ENCODE measurements around the gene PTMS. TPM values are rescaled to one million over a fixed set of nuclear protein-coding genes. Genes with fewer than 3 reads are reported as not detected.
A peak's percentile ranks its signal among the peaks of the same experiment; 100 is the strongest.

Gene PTMS
- total and polyA plus RNA-seq, 2 experiments from 2014 or later, result 290 to 467 TPM

DNA sequence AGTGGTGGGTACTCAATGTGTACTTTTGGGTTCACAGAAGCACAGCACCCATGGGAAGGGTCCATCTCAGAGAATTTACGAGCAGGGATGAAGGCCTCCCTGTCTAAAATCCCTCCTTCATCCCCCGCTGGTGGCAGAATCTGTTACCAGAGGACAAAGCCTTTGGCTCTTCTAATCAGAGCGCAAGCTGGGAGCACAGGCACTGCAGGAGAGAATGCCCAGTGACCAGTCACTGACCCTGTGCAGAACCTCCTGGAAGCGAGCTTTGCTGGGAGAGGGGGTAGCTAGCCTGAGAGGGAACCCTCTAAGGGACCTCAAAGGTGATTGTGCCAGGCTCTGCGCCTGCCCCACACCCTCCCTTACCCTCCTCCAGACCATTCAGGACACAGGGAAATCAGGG, 54.0 kb downstream of the PTMS start:
- H3K27me3 ChIP-seq, result no peaks in the 10 kb centered on the region
- H3K9me3 ChIP-seq (ENCODE audit: low read depth), result no peaks in the 10 kb centered on the region
- H3K36me3 ChIP-seq, result no peaks in the 10 kb centered on the region
- no peak overlapping the region for H3K4me3 ChIP-seq
- DNase-seq (ENCODE audit: low read depth in 1 of 2, low spot score in 1 of 2), result no peak
- no peak for TF ChIP-seq CTCF (IDR thresholded peaks at IDR 0.05; ENCODE audit: low read depth, low read length)
- H3K4me1 ChIP-seq (ENCODE audit: low read depth), result peaks cover 27% of the 10 kb centered on the region
- H3K27ac ChIP-seq, result peak overlapping the region; percentile 70

Other genes starting within 250 kb of the PTMS start
- 8,013 and 12,904 TPM in 2 replicates for gene GAPDH, start 231.8 kb upstream of the PTMS start, total RNA-seq
- 11,564 and 14,299 TPM in 2 replicates for gene GAPDH, start 231.8 kb upstream of the PTMS start, polyA plus RNA-seq
- 18.0 and 29.0 TPM in 2 replicates for gene IFFO1, start 210.3 kb upstream of the PTMS start, total RNA-seq
- gene IFFO1, start 210.3 kb upstream of the PTMS start, polyA plus RNA-seq, result 25.4 and 28.4 TPM in 2 replicates
- 20.4 and 45.5 TPM in 2 replicates for gene NOP2, start 198.1 kb upstream of the PTMS start, total RNA-seq
- 36.2 and 38.2 TPM in 2 replicates for gene NOP2, start 198.1 kb upstream of the PTMS start, polyA plus RNA-seq
- gene CHD4, start 159.0 kb upstream of the PTMS start, total RNA-seq, result 363 and 580 TPM in 2 replicates
- 155 and 204 TPM in 2 replicates for gene CHD4, start 159.0 kb upstream of the PTMS start, polyA plus RNA-seq
- 0.07 and 0.71 TPM in 2 replicates for gene LPAR5, start 130.4 kb upstream of the PTMS start, total RNA-seq
- gene LPAR5, start 130.4 kb upstream of the PTMS start, polyA plus RNA-seq, result 0.10 and 0.78 TPM in 2 replicates
- 0.99 and 2.8 TPM in 2 replicates for gene ACRBP, start 118.9 kb upstream of the PTMS start, total RNA-seq
- gene ACRBP, start 118.9 kb upstream of the PTMS start, polyA plus RNA-seq, result 2.6 and 7.0 TPM in 2 replicates
- 95.2 and 107 TPM in 2 replicates for gene ING4, start 103.2 kb upstream of the PTMS start, total RNA-seq
- gene ING4, start 103.2 kb upstream of the PTMS start, polyA plus RNA-seq, result 95.3 and 96.2 TPM in 2 replicates
- 39.4 and 44.9 TPM in 2 replicates for gene ZNF384, start 77.0 kb upstream of the PTMS start, total RNA-seq
- gene ZNF384, start 77.0 kb upstream of the PTMS start, polyA plus RNA-seq, result 38.2 and 44.1 TPM in 2 replicates
- gene PIANP, start 65.5 kb upstream of the PTMS start, total RNA-seq, result 0.36 and 5.5 TPM in 2 replicates
- gene PIANP, start 65.5 kb upstream of the PTMS start, polyA plus RNA-seq, result 4.1 and 5.0 TPM in 2 replicates
- gene COPS7A, start 42.3 kb upstream of the PTMS start, total RNA-seq, result 71.0 and 82.1 TPM in 2 replicates
- gene COPS7A, start 42.3 kb upstream of the PTMS start, polyA plus RNA-seq, result 97.7 and 108 TPM in 2 replicates
- 342 and 449 TPM in 2 replicates for gene MLF2, start 13.2 kb upstream of the PTMS start, total RNA-seq
- 575 and 592 TPM in 2 replicates for gene MLF2, start 13.2 kb upstream of the PTMS start, polyA plus RNA-seq
- gene LAG3, start 6.2 kb downstream of the PTMS start, total RNA-seq, result 0.15 TPM in 1 of 2 replicates, not detected in the other
- gene LAG3, start 6.2 kb downstream of the PTMS start, polyA plus RNA-seq, result 0.34 TPM in 1 of 2 replicates, not detected in the other
- 3.1 and 3.3 TPM in 2 replicates for gene CD4, start 23.2 kb downstream of the PTMS start, total RNA-seq
- 5.2 and 5.9 TPM in 2 replicates for gene CD4, start 23.2 kb downstream of the PTMS start, polyA plus RNA-seq
- gene GPR162, start 55.5 kb downstream of the PTMS start, total RNA-seq, result 41.1 and 51.0 TPM in 2 replicates
- 29.2 and 38.6 TPM in 2 replicates for gene GPR162, start 55.5 kb downstream of the PTMS start, polyA plus RNA-seq
- gene P3H3, start 62.0 kb downstream of the PTMS start, total RNA-seq, result 11.6 and 19.7 TPM in 2 replicates
- 13.7 and 18.2 TPM in 2 replicates for gene P3H3, start 62.0 kb downstream of the PTMS start, polyA plus RNA-seq
- gene GNB3, start 74.6 kb downstream of the PTMS start, total RNA-seq, result 3.0 and 5.2 TPM in 2 replicates
- gene GNB3, start 74.6 kb downstream of the PTMS start, polyA plus RNA-seq, result 1.7 and 2.1 TPM in 2 replicates
- gene CDCA3, start 84.9 kb downstream of the PTMS start, total RNA-seq, result 11.5 and 42.8 TPM in 2 replicates
- gene CDCA3, start 84.9 kb downstream of the PTMS start, polyA plus RNA-seq, result 10.4 and 84.9 TPM in 2 replicates
- gene USP5, start 85.8 kb downstream of the PTMS start, total RNA-seq, result 145 and 150 TPM in 2 replicates
- 156 TPM in 2 replicates for gene USP5, start 85.8 kb downstream of the PTMS start, polyA plus RNA-seq
- 1,963 and 2,650 TPM in 2 replicates for gene TPI1, start 101.2 kb downstream of the PTMS start, total RNA-seq
- 3,554 and 4,448 TPM in 2 replicates for gene TPI1, start 101.2 kb downstream of the PTMS start, polyA plus RNA-seq
- gene SPSB2, start 106.9 kb downstream of the PTMS start, total RNA-seq, result 11.6 and 12.3 TPM in 2 replicates
- gene SPSB2, start 106.9 kb downstream of the PTMS start, polyA plus RNA-seq, result 13.5 and 15.6 TPM in 2 replicates
- gene LRRC23, start 138.5 kb downstream of the PTMS start, total RNA-seq, result 17.5 and 18.8 TPM in 2 replicates
- 23.7 and 24.8 TPM in 2 replicates for gene LRRC23, start 138.5 kb downstream of the PTMS start, polyA plus RNA-seq
- gene ENO2, start 148.2 kb downstream of the PTMS start, total RNA-seq, result 56.2 and 87.7 TPM in 2 replicates
- 133 and 154 TPM in 2 replicates for gene ENO2, start 148.2 kb downstream of the PTMS start, polyA plus RNA-seq
- gene ATN1, start 161.6 kb downstream of the PTMS start, total RNA-seq, result 28.1 and 46.4 TPM in 2 replicates
- gene ATN1, start 161.6 kb downstream of the PTMS start, polyA plus RNA-seq, result 22.8 and 37.8 TPM in 2 replicates
- not detected in 2 replicates for gene RNU7-1, start 177.5 kb downstream of the PTMS start, total RNA-seq
- gene RNU7-1, start 177.5 kb downstream of the PTMS start, polyA plus RNA-seq, result not detected in 2 replicates
- gene C12orf57, start 177.7 kb downstream of the PTMS start, total RNA-seq, result 260 and 307 TPM in 2 replicates
- gene C12orf57, start 177.7 kb downstream of the PTMS start, polyA plus RNA-seq, result 154 and 208 TPM in 2 replicates
- 17.4 and 19.2 TPM in 2 replicates for gene PTPN6, start 185.0 kb downstream of the PTMS start, total RNA-seq
- gene PTPN6, start 185.0 kb downstream of the PTMS start, polyA plus RNA-seq, result 25.2 and 28.4 TPM in 2 replicates
- 350 and 388 TPM in 2 replicates for gene PHB2, start 204.3 kb downstream of the PTMS start, total RNA-seq
- 181 and 228 TPM in 2 replicates for gene PHB2, start 204.3 kb downstream of the PTMS start, polyA plus RNA-seq
- 15.7 and 21.5 TPM in 2 replicates for gene EMG1, start 204.6 kb downstream of the PTMS start, total RNA-seq
- gene EMG1, start 204.6 kb downstream of the PTMS start, polyA plus RNA-seq, result 29.7 and 39.2 TPM in 2 replicates

All from cardiac muscle cell (in vitro differentiated cells and primary cell).